Activated T-helper 1 cell treated with Interleukin-2 at 50 U/mL for 16 hours (primary cell): ENCODE measurements around the gene AREL1.

Experiments used
- DNase-seq: peaks from one replicate; pipeline ENCODE4 v3.0.0-alpha.2; 2020; ENCODE audit warnings: low read depth

AREL1 gene

DNA sequence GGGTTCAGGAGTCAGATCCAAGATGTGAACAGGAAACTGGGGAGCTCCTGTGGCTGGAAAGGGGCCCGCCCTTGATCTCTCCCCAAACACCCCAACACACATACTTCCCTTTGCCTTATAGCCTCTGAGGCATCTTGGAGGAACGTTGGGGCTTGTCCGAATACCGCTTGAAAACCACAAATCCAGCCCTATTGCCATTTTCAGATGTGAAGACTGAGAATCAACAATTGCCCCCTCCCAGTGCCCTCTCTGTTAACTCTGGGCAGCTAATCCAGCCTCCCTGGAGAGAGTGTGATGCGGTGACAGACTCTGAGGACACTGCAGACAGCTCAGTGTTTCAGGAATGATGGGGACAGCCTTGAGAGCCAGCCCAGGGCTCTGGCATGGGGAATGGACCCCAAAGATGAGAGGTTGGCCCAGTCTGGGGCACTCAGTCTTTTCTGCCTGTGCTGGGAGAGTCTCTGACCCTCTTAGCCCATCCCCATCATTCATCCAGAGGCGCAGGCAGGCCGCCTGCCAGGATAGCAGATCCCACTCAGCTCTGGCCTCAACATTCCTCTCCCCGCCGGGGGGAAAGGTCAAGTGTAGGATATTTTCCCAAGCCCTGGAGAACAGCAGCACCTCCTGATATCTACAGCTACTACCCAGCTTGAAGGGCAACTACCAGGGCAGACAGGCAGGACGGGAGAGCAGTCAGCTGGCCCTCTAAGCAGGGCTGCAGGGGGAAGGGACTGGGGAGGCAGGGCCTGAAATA, 76.3 kb downstream of the AREL1 start:
- no peak for DNase-seq

DNA sequence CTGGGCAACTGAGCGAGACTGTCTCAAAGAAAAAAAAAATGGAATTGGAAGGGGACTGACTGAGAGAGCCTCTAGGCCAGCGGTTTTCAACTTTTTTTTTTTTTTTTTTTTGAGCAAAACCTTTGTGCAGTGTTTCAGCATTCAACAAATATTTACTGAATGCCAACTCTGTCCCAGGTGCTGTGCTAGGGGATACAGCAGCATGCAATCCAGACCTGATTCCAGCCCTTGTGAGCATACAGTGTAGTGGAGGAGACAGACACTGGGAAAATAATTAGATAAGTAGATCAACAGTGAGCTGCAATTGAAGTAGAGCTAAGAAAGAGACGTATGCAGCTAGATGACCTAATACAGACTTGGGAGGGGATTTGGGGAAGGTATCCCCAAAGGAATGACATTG, 77.0 kb downstream of the AREL1 start:
- no peak for DNase-seq

DNA sequence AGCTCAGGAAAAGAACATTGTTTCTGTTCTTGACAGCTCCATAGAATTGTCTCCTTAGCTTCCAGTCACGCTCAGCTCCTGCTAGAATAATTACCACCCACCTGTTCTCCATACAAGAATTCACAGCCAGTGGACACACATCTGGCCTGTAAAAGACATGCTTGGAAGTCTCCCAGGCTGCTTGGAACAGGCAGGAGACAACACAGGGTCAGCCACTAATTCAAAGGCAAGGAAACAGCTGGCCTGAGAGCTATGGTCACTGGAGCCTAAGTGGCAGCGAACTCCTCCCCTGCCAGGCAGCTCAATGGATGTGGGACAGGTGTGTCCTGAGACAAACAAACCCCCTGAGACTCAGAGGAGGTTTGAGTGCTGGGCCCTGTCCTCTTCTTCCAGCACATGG, 77.9 kb downstream of the AREL1 start:
- no peak for DNase-seq

DNA sequence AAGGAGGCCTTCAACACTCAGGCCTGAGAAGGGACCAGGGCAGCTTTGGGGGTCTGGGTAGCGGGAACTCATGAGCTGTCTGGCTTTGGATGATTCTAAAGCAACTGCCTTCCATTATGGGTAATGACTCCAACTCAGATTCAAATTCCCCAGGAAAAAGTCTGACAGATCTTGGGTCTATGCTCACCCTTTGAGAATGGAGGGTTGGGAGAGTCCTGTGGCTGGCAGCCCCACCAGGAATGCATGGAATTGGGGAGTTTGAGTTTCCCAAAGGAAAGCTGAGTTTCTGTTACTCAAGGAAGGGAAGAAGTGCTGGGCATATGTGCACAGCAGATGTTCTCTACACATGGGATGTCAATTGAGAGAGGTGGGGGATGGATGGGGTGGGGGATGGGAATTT, 78.4 kb downstream of the AREL1 start:
- no peak for DNase-seq

DNA sequence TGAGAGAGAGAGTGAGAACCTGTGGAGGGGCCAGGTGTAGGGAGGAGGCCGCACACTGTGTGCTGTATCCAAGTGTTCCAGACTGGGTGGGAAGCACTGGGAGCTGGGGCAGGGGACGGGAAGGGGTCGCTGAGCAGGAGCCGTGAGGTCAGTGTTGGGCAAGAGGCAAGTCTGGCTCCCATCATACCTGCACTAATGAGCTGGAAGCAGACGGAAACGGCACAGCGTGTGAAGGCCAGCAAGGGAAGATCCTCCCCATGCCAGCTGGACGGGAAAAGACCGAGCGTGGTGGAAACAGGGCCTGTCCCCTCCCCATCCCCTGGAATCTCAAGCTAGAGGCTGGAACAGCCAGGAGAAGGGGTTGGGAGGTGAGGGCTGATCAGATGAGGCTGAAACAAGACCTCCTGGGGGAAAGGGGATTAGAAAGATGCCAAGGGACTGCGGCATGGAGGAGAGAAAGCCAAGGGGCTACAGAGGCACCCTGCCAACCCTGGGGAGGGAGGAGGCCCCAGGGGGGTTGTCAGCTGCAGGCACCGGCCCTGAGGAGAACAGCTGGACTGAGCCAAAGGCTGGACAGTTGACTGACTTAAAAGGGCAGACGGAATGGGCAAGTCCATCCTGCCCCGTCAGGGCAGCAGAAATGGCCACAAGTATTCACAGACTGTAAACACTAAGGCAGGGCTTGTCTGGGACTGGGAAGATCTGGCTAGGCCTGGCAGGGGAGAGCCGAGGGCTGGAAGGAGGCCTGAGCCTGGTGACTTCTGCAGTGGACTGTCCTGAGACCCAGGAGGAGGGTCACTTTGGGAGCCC, 81.8 kb downstream of the AREL1 start:
- no peak for DNase-seq

DNA sequence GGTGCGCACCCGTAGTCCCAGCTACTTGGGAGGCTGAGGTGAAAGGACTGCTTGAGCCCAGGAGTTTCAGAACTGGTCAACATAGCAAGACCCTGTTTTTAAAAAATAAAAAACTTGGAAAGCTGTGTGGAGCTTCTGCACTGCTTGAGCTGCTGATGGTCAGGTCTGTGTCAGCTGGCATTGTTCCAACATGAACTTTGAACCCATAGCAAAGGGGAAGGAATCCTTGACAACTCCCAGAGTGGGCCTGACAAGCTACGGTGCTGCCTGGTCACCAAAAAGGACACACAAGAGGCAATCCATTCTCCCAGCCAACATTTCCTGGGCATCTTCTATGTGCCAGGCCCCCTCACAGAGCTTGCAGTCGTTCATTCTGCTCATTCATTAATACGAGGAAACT, 84.5 kb downstream of the AREL1 start:
- DNase-seq: no peak

DNA sequence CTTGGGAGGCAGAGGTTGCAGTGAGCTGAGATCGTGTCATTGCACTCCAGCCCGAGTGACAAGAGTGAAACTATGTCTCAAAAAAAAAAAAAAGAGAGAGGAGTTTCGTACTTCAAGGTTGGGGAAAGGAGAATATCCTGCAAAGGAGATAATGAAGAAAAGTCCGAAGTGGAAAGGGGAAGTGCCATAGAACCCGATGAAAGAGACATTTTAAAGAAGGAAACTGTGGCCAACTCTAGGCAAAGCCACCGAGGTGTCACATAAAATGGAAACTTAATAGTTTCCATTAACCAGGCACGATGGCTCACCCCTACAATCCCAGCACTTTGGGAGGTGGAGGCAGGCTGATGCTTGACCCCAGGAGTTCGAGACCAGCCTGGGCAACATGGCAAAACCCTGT, 85.8 kb downstream of the AREL1 start:
- DNase-seq: no peak

DNA sequence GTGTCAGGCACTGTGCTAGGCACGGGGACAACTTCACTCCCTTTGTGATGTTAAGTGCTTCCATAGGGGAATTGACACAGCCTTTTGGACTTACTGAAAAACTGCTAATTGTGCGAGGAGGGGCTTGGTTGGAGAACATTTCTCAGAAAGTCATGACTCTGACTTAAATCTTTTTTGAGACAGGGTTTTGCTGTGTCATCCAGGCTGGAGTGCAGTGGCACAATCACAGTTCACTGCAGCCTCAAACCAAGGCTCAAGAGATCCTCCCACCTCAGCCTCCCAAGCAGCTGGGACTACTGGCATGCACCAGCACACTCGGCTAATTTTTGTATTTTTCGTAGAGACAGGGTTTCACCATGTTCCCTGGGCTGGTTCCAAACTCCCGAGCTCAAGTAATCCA, 90.6 kb downstream of the AREL1 start:
- no peak for DNase-seq

DNA sequence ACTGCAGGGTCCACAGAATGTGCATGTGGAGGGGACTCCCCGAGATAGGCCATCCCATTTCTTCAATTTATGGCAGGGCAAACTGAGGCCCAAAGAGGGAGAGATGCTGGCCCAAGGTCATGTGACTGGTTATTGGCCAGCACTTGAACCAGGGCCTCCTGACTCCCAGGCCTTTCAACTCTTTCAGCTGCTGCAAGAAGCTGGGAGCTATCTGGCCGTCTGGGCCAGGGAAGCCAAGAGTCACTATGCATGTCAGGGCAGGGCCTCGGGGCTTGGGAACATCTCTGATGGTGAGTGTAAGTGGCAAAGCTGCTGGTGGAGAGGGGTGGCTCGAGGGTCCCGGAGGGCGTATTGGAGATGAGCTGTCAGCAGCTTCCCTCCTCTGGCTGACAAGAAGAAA, 91.3 kb downstream of the AREL1 start:
- DNase-seq: no peak

DNA sequence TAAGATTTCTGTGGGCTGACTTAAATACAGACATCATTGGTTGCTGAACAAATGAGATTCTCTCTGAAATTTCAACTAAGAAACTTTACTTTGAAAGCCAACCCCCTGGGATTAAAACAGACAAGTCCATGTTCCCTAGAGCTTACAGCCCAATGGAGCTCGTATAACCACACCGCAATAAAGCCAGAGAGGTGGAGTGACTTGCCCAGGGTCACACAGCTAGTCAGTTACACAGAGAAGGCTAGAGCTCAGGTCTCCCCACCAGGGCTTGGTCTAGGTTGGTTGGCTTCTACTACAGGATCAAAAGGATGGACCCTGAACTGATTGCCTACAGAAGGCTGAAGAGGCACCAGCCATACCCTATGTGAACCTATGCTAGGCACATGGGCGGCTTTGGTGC, 92.0 kb downstream of the AREL1 start:
- DNase-seq: no peak

DNA sequence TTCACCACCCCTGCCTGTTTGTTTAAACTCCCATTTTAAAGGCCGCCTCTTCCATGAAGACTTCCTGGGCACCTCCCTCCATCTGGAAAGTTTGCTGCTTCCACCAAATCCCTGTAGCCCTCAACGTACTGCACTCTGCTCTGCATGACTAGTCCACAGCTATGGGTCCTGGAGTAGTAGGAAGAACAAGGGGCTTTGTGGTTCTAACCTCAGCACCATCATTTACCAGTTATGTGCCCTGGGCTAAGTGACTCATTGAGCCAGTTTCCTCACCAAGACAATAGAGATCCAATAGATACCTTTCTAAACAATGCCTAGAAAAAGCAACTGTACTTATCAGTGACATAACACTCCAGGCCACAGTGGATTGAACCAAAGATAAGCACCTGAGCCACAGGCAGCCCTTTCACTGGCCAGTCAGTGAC, 92.4 kb downstream of the AREL1 start:
- no peak for DNase-seq

DNA sequence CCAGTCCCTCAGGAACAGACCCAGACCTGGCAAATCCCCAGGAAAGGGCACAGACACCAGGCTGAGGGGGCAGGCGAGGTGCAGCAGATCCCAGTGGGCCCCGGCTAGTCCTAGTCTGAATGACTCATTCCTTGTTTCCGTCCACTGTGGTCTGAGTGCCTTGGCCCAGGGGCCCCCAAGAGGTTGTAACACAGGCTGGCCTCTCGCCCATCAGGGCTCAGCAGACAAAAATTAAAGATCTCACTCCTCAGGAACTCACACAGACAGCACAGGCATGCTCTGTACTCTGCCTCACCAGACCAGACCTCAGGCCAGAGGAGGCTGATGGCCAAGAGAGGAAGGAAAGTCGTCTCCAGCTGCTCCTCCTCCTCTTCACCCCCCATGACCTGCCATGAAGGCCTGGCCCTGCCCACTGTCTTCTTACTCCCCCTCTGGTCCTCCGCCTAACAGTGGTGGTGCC, 93.2 kb downstream of the AREL1 start:
- no peak for DNase-seq

DNA sequence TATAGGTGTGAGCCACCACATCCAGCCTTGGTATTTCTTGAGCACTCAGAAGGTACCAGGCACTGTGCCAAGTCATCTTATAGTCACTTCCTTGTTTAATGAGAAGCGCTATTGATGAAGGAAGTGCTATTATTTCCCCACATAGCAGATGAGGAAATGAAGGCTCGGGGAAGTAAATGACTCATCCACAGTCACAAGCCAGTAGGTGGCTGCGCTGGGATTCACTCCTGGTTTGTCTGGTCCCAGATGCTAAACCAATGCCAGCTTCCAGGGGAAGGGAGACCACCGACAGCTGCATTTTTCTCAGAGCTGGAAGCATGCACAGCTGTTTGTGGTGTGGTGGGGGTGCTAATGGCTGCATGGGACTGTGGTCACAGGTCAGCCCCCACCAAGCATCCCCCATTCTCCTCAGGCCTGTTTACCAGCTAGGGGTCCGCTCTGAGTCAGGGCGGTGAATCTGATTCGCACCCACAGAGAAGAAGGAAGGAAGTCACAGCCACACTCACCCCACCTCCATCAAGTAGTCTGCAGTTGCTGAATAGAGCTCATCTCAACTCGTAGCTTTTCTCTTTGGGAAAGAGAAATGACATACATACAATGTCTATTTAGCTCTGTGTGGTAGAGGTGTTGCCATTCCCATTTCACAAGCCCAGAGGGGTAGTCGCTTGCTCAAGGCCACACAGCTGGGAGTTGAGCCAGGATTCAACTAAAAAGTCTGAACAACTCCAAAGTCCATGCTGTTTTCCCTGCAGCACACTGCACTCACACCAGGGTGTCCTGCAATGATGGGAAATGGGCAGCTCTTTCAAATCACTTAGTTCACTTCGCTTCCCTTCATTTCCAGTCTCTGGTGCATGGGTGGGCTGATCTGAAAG, 94.6 kb downstream of the AREL1 start:
- DNase-seq: peak; percentile 46

DNA sequence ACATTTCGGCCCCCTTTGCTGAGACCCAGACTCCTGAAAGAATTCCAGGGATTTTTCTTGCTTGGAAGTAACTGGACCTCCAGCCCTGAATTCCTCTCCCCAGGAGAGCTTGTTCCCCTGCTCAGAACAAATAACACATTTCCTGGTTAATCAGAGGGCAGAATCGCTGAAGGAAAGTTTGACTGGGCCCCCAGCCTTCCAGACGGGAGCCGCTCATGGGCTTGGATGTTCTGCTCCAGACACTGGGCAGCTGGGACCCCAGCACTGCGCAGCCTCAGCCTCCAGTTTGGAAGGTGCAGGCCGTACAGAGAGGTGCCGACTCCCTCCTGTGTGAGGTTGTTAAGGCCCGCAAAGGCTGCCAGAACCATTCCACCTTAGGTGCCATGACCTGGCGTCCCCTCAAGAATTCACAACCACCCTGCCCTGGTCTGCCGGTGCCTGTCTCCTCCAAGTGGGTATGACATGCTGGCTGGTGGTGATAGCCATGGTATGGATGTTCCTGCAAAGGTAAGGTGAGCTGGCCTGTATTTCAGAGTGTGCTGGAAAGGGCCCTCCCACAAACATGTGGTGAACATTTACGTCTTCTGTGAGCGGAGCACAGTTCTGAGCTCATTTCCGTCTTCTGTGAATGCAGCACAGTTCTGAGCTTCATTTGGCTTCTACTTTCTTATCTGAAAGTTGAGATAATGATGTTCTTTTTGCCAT, 95.7 kb downstream of the AREL1 start:
- no peak for DNase-seq

DNA sequence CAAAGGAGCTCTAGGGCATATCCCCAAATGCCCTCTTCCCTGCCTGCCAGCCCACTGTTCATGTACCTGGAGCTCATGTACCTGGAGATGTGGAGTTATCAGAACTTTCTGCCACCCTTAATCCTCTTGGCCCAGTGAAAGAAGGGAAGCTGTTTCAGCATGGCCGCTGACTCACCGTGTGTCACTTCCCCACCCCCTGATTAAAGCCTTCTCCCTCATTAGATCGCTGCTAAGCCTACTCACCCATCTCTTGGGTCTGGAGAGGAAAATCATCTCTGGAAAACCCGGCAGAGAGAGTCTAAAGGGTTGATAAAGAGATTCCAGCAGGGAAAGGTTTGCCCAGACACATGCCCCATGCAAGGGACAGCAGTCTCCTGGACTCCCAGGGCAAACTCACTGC, 96.4 kb downstream of the AREL1 start:
- no peak for DNase-seq

DNA sequence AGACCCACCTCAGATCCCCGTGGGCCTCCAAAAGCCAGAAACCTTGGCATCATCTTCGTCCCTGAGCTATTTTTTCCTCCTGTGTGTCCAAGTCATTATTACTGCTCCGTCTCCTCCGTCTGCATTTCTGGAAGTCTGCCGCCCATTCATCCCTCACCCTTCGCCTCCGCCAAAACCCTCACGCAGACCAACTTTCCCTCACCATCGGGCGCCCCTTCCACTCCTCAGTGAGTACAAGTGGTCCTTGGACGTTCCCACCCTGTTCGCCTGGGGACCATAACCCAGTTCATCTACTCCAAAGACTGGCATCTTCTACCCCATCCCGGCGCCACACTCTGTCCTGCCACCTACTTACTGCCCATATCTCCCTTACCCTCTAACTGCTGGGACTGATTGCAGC, 97.1 kb downstream of the AREL1 start:
- no peak for DNase-seq

DNA sequence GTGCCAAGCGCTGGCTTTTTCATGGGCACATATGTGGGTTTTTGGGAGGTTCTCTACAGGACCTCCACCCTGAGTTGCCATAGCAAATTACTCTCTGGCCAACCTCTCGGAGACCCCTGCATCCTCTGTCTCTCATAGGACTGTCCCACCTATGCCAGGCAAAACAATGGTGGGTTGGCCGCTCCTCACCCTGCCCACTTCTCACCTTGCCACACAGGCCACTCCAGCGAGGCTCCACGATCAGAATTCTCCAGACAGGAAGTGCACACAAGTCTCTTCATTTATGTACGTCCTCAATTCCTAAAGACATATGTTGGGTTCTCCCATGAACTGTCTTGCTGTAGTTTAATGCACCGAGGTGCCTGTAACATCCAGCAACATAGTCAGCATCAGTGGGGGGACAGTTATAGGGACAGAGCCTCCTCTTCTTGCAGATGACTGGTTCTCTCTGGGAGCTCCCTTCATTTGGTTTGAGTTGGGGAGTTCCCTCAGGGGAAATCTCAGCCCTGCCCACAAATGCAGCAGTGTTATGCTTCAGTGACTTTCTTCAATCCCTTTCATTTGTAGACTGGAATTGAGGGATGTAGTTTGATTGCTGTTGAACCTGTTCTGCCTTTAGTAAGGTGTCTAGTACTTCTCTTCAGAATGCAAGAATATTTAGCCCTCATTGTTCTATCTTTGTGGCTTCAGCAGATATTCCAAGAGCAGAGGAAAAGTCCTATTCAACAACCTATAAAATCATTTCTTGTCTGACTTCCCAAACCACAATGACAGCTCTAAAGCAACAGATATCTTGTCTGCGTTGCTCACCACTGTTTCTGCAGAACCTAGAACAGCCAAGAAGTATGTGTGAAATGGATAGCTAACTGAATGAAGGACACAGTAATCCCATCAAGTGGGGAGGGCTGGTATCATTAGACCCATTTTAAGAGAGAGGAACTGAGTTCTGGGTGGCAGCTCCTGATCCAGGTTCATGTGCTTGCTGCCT, 98.1 kb downstream of the AREL1 start:
- DNase-seq: no peak

DNA sequence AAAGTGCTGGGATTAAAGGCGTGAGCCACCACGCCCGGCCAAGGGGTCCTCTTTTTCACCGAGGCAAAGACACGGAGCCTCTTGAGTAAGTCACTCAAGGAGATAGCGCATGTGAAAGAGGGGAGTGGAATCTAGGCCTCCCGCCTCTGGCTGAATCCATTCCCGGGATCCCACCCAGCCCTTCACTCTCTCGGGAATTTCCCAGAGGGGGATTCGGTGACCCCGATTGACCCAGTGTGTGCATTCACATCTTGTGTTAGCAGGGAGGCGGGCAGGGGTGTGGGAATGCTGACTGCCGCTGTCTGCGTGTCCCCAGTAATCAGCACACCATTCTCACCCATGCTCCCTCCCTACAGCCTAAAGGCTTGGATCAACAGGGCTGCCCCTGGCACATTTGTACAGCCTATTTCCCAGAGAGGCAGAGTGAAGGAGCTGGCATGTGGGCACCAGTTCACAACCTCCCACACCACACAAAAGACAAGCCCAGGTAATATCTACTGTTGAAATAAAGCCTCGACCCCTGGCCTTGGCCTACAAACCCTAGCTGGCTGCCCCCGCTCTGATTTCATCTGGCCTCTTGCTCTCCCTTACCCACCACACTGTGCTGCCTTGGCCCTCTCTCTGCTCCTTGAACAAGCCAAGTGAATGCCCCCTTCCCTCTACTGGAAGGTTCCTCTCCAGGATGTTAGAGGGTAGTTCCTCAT, 99.5 kb downstream of the AREL1 start:
- no peak for DNase-seq

DNA sequence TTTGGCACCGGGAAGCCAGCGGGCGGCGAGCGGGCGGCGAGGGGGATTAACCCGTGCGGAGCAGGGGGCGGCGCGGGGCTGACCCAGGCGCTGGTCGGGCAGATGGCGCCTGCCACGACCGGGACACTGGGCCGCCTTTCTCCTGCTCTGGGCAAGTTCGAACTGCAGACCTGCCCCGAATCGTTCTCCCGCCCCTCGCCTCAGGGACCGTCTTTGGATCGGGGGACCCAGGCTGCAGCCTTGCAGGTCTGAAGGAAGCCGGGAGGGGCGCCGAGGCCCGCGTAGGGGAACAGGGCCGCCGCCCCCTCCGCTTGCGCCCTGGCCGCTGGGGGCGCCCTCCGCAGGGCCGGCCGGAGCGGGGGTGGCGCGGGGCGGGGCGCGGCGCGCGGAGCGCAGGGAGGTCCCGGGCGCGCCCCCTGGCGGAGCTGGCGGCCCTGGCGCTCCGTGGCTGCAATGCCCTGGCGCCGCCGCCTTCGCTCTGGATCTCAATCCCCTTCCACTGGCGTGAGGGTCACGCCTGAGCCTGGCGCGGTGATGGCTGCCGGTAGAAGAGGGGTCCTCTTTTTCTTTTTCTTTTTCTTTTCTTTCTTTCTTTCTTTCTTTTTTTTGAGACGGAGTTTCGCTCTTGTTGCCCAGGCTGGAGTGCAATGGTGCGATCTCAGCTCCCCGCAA, 100.4 kb downstream of the AREL1 start:
- DNase-seq: peak; percentile 76
